Trophoblast cell (in vitro differentiated cells and primary cell): ENCODE results near the gene ANAPC1.
"Not testable (repeated sequence)": the region's sequence is repeated elsewhere in the genome, so short reads cannot be mapped to it uniquely, and the experiment has no call there.

Experiments
- DNase-seq, 2 donors: peaks; one replicate each; pipeline ENCODE4 v3.0.0-alpha.2; 2016
- H2AFZ ChIP-seq: 2 replicates; pipeline ENCODE4 v1.6.1; 2013; ENCODE audit warnings: low read length, moderate library complexity, mild to moderate bottlenecking; ENCODE audit not compliant: insufficient read depth, poor library complexity
- H2AK5ac ChIP-seq: 2 replicates; pipeline ENCODE4 v1.6.1; 2013; ENCODE audit warnings: mild to moderate bottlenecking, low read length
- H2BK120ac ChIP-seq: 2 replicates; pipeline ENCODE4 v1.6.1; 2013; ENCODE audit warnings: low read length, mild to moderate bottlenecking, moderate library complexity; ENCODE audit not compliant: insufficient read depth, poor library complexity
- H2BK12ac ChIP-seq: 2 replicates; pipeline ENCODE4 v1.6.1; 2013; ENCODE audit warnings: mild to moderate bottlenecking, low read length, moderate library complexity
- H2BK5ac ChIP-seq: 2 replicates; pipeline ENCODE4 v1.6.1; 2013; ENCODE audit warnings: low read length, low read depth, moderate library complexity, mild to moderate bottlenecking; ENCODE audit not compliant: poor library complexity
- H3K14ac ChIP-seq: 2 replicates; pipeline ENCODE4 v1.6.1; 2013; ENCODE audit warnings: mild to moderate bottlenecking, low read length
- H3K18ac ChIP-seq: 2 replicates; pipeline ENCODE4 v1.6.1; 2013; ENCODE audit warnings: mild to moderate bottlenecking, low read length
- H3K23ac ChIP-seq: 2 replicates; pipeline ENCODE4 v1.6.1; 2013; ENCODE audit warnings: low read length
- H3K27ac ChIP-seq: 2 replicates; pipeline ENCODE4 v1.5.1; 2013; ENCODE audit warnings: low read depth, mild to moderate bottlenecking, inconsistent platforms, low read length, moderate library complexity
- H3K27me3 ChIP-seq: 2 replicates; pipeline ENCODE4 v1.6.1; 2013; ENCODE audit warnings: inconsistent platforms, mild to moderate bottlenecking, low read length, moderate library complexity; ENCODE audit not compliant: insufficient read depth
- H3K36me3 ChIP-seq, 2 experiments: 1 replicate in 1 of 2; 2 replicates in 1 of 2; pipeline ENCODE4 v1.6.1; 2013; ENCODE audit warnings: low read length in 2 of 2, mild to moderate bottlenecking in 2 of 2, moderate library complexity in 1 of 2; ENCODE audit not compliant: insufficient read depth in 2 of 2, control insufficient read depth in 1 of 2
- H3K4ac ChIP-seq: 2 replicates; pipeline ENCODE4 v1.6.1; 2013; ENCODE audit warnings: low read depth, mild to moderate bottlenecking, low read length, moderate library complexity
- H3K4me1 ChIP-seq, 2 experiments: 1 replicate in 1 of 2; 2 replicates in 1 of 2; pipeline ENCODE4 v1.6.1; 2013; ENCODE audit warnings: low read length in 2 of 2, mild to moderate bottlenecking in 2 of 2, moderate library complexity in 1 of 2; ENCODE audit not compliant: insufficient read depth in 2 of 2, control insufficient read depth in 1 of 2
- H3K4me2 ChIP-seq: 2 replicates; pipeline ENCODE4 v1.6.1; 2013; ENCODE audit warnings: inconsistent platforms, mild to moderate bottlenecking, low read length, moderate library complexity
- H3K4me3 ChIP-seq: 2 replicates; pipeline ENCODE4 v1.5.1; 2013; ENCODE audit warnings: mild to moderate bottlenecking, low read depth, low read length, inconsistent platforms
- H3K79me1 ChIP-seq: one replicate; pipeline ENCODE4 v1.6.1; 2013; ENCODE audit warnings: low read length
- H3K79me2 ChIP-seq: 2 replicates; pipeline ENCODE4 v1.6.1; 2013; ENCODE audit warnings: low read length, mild to moderate bottlenecking; ENCODE audit not compliant: control insufficient read depth, insufficient read depth, poor library complexity
- H3K9ac ChIP-seq: 2 replicates; pipeline ENCODE4 v1.6.1; 2013; ENCODE audit warnings: mild to moderate bottlenecking, low read length
- H3K9me3 ChIP-seq: 2 replicates; pipeline ENCODE4 v1.6.1; 2013; ENCODE audit warnings: low read depth, mild to moderate bottlenecking, control low read depth, inconsistent platforms, low read length; ENCODE audit not compliant: insufficient read depth
- H4K12ac ChIP-seq: 2 replicates; pipeline ENCODE4 v1.6.1; 2013; ENCODE audit warnings: low read depth, mild to moderate bottlenecking, low read length, moderate library complexity
- H4K8ac ChIP-seq: 2 replicates; pipeline ENCODE4 v1.6.1; 2013; ENCODE audit warnings: low read depth, mild to moderate bottlenecking, low read length, moderate library complexity
- H4K91ac ChIP-seq: one replicate; pipeline ENCODE4 v1.6.1; 2013; ENCODE audit warnings: low read depth, mild to moderate bottlenecking, low read length, moderate library complexity
- WGBS: extraction: QIAGEN DNeasy Blood & Tissue Kit; methylation state at CpG from one replicate; pipeline ENCODE4 v1.1.7; 2013; ENCODE audit warnings: missing lambda C conversion rate; ENCODE audit not compliant: insufficient read length, insufficient coverage; ENCODE audit errors: extremely low coverage; 5-methylcytosine and 5-hydroxymethylcytosine counted together

ANAPC1 gene

GRCh38 chr2:111777155-111777554 is 106.8 kb downstream of the ANAPC1 start:
- H4K8ac ChIP-seq, H3K27me3 ChIP-seq, H3K4me3 ChIP-seq, H3K23ac ChIP-seq, H3K4ac ChIP-seq, H2BK5ac ChIP-seq, H4K91ac ChIP-seq, H3K79me1 ChIP-seq, H3K36me3 ChIP-seq, H3K18ac ChIP-seq, H3K79me2 ChIP-seq, H3K14ac ChIP-seq, H3K4me1 ChIP-seq, H3K27ac ChIP-seq, H4K12ac ChIP-seq, H3K4me2 ChIP-seq, DNase-seq, H2AFZ ChIP-seq, H2BK120ac ChIP-seq, H3K9ac ChIP-seq, H2BK12ac ChIP-seq, H3K9me3 ChIP-seq, H2AK5ac ChIP-seq: not testable (repeated sequence)
- no CpG with 5 or more reads among the region's 4 CpGs for WGBS

GRCh38 chr2:111776296-111776695 is 107.7 kb downstream of the ANAPC1 start:
- not testable (repeated sequence) for H4K8ac ChIP-seq, H3K4me2 ChIP-seq, H3K4me1 ChIP-seq, DNase-seq, H3K27ac ChIP-seq, H3K27me3 ChIP-seq, H3K4ac ChIP-seq, H3K18ac ChIP-seq, H3K9ac ChIP-seq, H3K14ac ChIP-seq, H3K79me1 ChIP-seq, H3K36me3 ChIP-seq, H3K9me3 ChIP-seq, H3K79me2 ChIP-seq, H2BK12ac ChIP-seq, H3K4me3 ChIP-seq, H4K12ac ChIP-seq, H2AFZ ChIP-seq, H2BK120ac ChIP-seq, H3K23ac ChIP-seq, H2BK5ac ChIP-seq, H4K91ac ChIP-seq, H2AK5ac ChIP-seq
- no CpG with 5 or more reads among the region's 3 CpGs for WGBS

GRCh38 chr2:111772180-111772579 is 111.8 kb downstream of the ANAPC1 start:
- H4K12ac ChIP-seq, H2AK5ac ChIP-seq, H2BK5ac ChIP-seq, H3K27ac ChIP-seq, H3K4me1 ChIP-seq, H2BK12ac ChIP-seq, H3K14ac ChIP-seq, H3K4ac ChIP-seq, H3K36me3 ChIP-seq, H3K27me3 ChIP-seq, H2AFZ ChIP-seq, H3K4me2 ChIP-seq, H2BK120ac ChIP-seq, DNase-seq, H4K91ac ChIP-seq, H3K9me3 ChIP-seq, H3K4me3 ChIP-seq, H3K79me1 ChIP-seq, H4K8ac ChIP-seq, H3K9ac ChIP-seq, H3K18ac ChIP-seq, H3K23ac ChIP-seq, H3K79me2 ChIP-seq: not testable (repeated sequence)
- WGBS, result no CpG with 5 or more reads among the region's 6 CpGs

- DNase-seq, H2AK5ac ChIP-seq, H3K14ac ChIP-seq, H3K4me3 ChIP-seq, H2BK120ac ChIP-seq, H3K18ac ChIP-seq, H3K27me3 ChIP-seq, H4K91ac ChIP-seq, H3K4ac ChIP-seq, H3K27ac ChIP-seq, H2AFZ ChIP-seq, H3K4me2 ChIP-seq, H4K12ac ChIP-seq, H2BK5ac ChIP-seq, H3K79me2 ChIP-seq, H3K9me3 ChIP-seq, H4K8ac ChIP-seq, H3K79me1 ChIP-seq, H3K23ac ChIP-seq, H3K36me3 ChIP-seq, H2BK12ac ChIP-seq, H3K9ac ChIP-seq, H3K4me1 ChIP-seq: not testable (repeated sequence)
- no CpG with 5 or more reads among the region's 3 CpGs for WGBS
These were observed 112.9 kb downstream of the ANAPC1 start for GRCh38 chr2:111770916-111771658.
